GM12872 (cell line): ENCODE measurements around the gene PRDM13.
A peak's percentile ranks its signal among the peaks of the same experiment; 100 is the strongest.

Experiments used
- CTCF ChIP-seq: IDR thresholded peaks from 3 replicates; pipeline ENCODE4 v1.5.1; 2011; ENCODE audit warnings: low read depth, mild to moderate bottlenecking, low read length, moderate library complexity; ENCODE audit not compliant: insufficient read depth

Gene PRDM13

GRCh38 chr6:99591673-99592364 lies 14.8 kb upstream of the PRDM13 start:
- no peak for TF ChIP-seq CTCF

GRCh38 chr6:99592900-99593299 lies 13.7 kb upstream of the PRDM13 start:
- no peak for TF ChIP-seq CTCF

- TF ChIP-seq CTCF = no peak
These were observed 3.9 kb upstream of the PRDM13 start for GRCh38 chr6:99602520-99603420.

GRCh38 chr6:99603421-99604165 lies 3.0 kb upstream of the PRDM13 start:
- no peak for TF ChIP-seq CTCF

GRCh38 chr6:99604166-99605073 lies 2.2 kb upstream of the PRDM13 start:
- no peak for TF ChIP-seq CTCF

- TF ChIP-seq CTCF = peak; percentile 38; the same call in 1 of the 3 replicates
These were observed 1.4 kb upstream of the PRDM13 start for GRCh38 chr6:99605074-99605734.
